GM13976 (cell line): ENCODE data around the gene PER1.

ENCODE experiments used
- DNase-seq: peaks from one replicate; pipeline ENCODE4 v3.0.0; 2012; ENCODE audit warnings: low spot score
- CTCF ChIP-seq: IDR thresholded peaks from 2 replicates; pipeline ENCODE4 v1.5.1; 2012; ENCODE audit warnings: borderline replicate concordance, mild to moderate bottlenecking; ENCODE audit not compliant: insufficient read depth; ENCODE audit errors: extremely low read depth, missing control alignments, control extremely low read depth
- in situ Hi-C: fragments of 300-500 bp; cut with MboI; formaldehyde crosslinking; loops from one replicate; pipeline ENCODE4 v1.12.0; 2022; ENCODE audit warnings: low sequenced_read_pairs, mixed read lengths, inconsistent platforms; ENCODE audit not compliant: unreplicated experiment

Gene PER1

GRCh38 chr17:8155996-8156245 lies 3.7 kb upstream of the PER1 start:
- in situ Hi-C loops: no loop called here
- no peak for DNase-seq
- no peak for TF ChIP-seq CTCF

DNA sequence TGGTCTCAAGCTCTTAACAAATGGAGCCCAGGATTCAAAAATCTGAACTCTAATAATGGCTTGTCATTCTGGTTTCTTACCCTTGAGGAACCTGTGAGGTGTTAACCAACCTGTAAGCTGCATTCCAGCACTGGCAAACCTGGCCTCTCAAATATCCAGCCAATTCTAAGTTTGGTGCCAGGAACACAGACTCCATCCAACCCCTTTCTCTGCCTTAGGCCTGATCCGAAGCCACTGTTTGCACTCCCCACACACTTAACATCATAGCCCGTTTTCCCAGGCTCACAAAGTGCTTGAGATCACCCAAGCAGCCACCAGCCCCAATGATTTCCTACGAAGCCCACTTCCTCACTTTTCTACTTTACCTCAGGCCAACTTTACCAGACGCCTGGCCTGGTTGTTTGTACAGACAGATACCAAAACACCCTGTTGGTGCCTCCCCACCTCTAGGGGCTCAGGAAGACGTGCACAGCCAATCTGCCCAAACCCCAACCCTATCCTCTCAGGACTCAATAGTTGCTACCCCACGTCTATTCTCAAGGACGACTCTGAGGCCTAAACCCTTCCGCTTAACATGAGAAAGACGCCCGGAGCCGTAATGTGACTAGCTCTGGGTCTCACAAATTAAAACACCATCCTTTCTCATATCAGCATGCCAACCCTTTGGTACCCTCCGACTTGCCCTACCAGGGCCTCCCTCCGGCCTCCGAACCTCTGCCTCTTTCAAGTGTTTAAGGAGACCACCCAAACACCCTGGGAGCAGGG lies 3.2 kb upstream of the PER1 start:
- no peak for TF ChIP-seq CTCF
- in situ Hi-C loops: no loop called here
- no peak for DNase-seq

- in situ Hi-C loops: no loop called here
- TF ChIP-seq CTCF: no peak
- DNase-seq: no peak
These were observed 2.5 kb upstream of the PER1 start for GRCh38 chr17:8154608-8155155.

DNA sequence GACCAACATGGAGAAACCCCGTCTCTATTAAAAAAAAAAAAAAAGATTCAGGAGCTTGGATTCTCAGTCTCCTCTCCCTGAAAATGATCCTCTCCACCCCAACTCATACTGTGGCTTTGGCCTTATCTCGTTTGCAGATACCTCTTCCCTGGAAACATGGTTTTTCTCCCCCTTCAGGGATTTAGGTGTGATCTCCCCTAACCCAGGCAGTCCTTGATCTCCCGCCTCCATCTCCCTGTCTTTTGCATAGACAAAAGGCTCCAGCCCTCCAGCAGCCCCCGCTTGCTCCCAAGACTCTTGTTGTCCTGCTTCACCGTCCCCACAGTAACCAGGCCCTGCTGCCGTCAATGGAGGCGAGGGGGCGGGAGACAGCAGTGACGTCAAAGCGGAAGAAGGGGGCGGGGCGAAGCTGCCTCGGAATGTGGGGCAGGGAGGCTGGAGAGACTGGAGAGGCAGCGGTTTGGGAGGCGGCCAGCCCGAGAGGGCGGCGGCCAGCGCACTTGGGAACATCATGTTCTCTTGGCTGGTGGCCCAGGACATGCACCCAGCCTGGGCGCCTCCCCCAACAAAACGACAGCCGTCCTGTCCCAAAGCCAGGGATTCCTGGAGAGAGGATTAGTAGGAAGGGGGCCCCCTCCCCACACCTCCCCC lies 1.9 kb upstream of the PER1 start:
- TF ChIP-seq CTCF: no peak
- in situ Hi-C loops: no loop called here
- DNase-seq: peak; percentile 70

GRCh38 chr17:8153525-8153956 lies 1.3 kb upstream of the PER1 start:
- in situ Hi-C loops: no loop called here
- DNase-seq: no peak
- TF ChIP-seq CTCF: no peak

DNA sequence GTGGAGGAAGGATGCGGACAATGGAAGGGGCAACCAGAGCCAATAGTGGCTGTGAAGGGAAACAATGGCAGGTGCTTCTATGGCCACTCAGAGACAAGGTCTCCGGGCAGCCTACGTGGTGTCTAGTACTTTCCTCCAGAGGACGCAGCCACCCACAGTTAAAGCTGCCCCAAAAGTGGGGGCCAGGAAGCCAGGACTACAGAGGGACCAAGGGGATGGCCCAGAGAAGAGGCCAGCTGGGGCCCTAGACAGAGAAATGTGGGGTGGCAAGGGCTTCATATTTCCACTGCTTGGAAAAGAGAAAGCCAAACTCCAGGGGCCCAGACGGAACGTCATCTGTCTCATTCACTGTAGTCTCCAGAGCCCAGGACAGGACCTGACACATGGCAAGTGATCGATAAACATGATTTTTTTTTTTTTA lies 837 bp upstream of the PER1 start:
- no peak for DNase-seq
- no peak for TF ChIP-seq CTCF
- in situ Hi-C loops: no loop called here

DNA sequence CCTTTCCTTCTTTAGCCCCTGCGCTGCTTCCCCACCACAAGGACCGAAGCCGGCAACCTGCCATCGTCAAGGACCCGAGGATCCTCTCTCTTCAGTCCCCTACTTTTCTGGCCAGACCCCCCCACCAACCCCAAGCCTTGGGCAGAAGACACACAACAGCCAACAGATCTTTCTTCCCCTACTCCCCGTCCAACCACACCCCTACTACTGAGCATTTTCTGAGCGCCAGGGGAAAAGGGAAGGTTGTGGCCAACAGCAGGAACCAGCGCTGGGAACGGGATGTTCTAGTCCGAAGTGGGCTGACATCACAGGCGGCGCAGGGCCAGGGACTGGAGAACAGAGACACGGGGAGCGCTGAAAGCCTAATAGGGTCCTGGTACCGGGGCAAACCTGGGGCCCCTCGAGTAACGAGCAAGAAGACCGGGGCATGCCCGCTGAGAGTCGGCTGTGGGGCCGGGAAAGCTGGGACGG lies 528 bp downstream of the PER1 start:
- no peak for TF ChIP-seq CTCF
- DNase-seq: no peak
- in situ Hi-C loops: no loop called here
